ENCODE results near the gene HYAL3. TPM values are rescaled to one million over a fixed set of nuclear protein-coding genes. Genes with fewer than 3 reads are reported as not detected.

HYAL3 gene
- total and polyA plus RNA-seq, 2 of the 13 experiments (the other 11 are each of a cell fraction or from before 2014, with no cell fraction given): 5.5 to 10.4 TPM

DNA sequence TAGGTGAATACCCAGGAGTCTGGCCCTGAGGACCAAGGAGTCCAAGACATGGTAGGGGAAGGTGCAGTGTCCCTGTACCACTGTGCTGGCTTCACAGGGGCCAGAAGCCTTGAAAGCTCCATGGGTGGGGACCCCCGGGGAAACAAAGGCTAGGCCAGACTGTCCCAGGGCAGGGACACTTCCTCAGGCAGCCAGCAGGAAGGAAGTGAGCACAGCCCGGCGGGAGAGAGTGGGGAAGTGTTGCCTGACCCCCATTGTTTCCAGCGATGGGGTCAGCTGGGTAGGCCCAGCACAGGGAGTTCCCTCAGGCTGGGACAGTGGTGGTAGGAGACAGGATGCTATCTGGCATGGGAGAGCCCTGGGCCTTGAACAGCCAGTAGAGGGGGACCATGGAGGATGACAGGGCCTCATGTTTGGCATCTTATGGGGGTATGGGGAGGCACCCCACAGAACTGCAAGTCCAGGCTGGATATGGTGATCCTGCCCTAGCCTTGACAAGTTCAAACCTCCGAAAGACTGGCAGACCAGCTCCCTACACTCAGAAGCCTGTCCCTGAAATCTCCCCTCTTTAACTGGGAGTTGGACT, 24.5 kb upstream of the HYAL3 start (continued):
- TF ChIP-seq PRDM10 (CRISPR knock-in tag; IDR thresholded peaks at IDR 0.05; ENCODE audit: low read depth): 0 out of 2 replicates have a peak, but pooled peaks have one; percentile 6

DNA sequence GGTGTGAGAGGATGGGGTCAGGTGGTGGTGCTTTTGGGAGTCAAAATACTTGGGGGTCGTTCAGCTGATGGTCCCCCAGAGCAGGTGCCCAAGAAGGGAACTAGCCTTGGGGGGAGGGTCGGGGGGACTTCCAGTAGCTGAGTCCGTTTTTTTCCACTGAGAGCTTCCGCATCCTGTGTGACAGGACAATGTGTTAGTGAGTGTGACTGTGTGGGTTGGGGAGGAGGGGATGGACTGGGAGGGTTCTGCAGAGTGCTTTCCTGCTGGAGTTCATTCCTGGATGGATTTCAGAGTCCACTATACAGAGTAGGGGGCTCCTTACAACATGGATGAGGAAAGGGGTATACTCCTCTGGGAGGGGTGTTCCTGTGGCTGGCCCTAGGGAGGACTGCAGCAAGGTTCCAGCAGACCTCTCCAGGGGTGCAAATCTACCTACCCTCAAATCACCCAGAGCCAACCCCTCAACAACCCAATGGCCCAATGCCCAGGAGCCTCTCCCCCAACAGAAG, 23.9 kb upstream of the HYAL3 start:
- DNase-seq (ENCODE audit: low spot score) (no peak), FAIRE-seq (peak; percentile 44), ATAC-seq (no peak)
- H3K36me3 ChIP-seq (replicated peaks in 1 of 2; ENCODE audit: control insufficient read depth in 1 of 2, insufficient read depth in 2 of 2, low read length in 2 of 2): peaks cover 7 to 26% of the 10 kb centered on the region in 2 experiments
- no peak overlapping the region for H2AFZ ChIP-seq (ENCODE audit: low read length)
- POLR2A ChIA-PET: interaction anchor here (0.7 to 13.0 kb wide), 7 partner anchors 13 to 60 kb away, joined by 3 to 222 read pairs (median 11); partner anchors contain the start of genes CYB561D2, HYAL1, HYAL3 and IFRD2
- CTCF ChIA-PET (ENCODE audit: low intra/inter-chr PET ratio, low total read pairs): interaction anchor here (2.3 kb wide), 1 partner anchor 20 kb away, joined by 15 read pairs; the partner anchor contains the start of gene HYAL1
- peak overlapping the region; percentile 100 for H3K27ac ChIP-seq (ENCODE audit: extremely low read length, insufficient read depth, low read length)
- peak overlapping the region; percentile 94 for H3K4me2 ChIP-seq (ENCODE audit: low read depth, low read length)
- BruUV-seq (replicated peaks): no TSS peak
- H3K9me3 ChIP-seq (ENCODE audit: low read length): no peaks in the 10 kb centered on the region
- no peaks in the 10 kb centered on the region for H4K20me1 ChIP-seq (ENCODE audit: insufficient read depth, low read length)
- in situ Hi-C loops (cut with HindIII; ENCODE audit: extremely low pct_ligation_motif_present, low pct_unique_long_range_greater_than_20kb) (loop anchor here (5.0 kb wide), 1 partner anchor 61 kb away; no protein-coding TSS in a partner anchor), intact Hi-C loops (cut with micrococcal nuclease; ENCODE audit: unreplicated experiment) (no loop called here)
- no peaks in the 10 kb centered on the region; a peak in 1 of 5 replicates for H3K27me3 ChIP-seq (ENCODE audit: control insufficient read depth in 1 of 2, insufficient read depth in 2 of 2, low read length in 2 of 2)
- H3K4me1 ChIP-seq (ENCODE audit: insufficient read depth, low read length): peaks cover 71% of the 10 kb centered on the region
- peaks cover 38% of the 10 kb centered on the region for H3K79me2 ChIP-seq (ENCODE audit: insufficient read depth, low read length)
- WGBS (ENCODE audit: low lambda C conversion rate): 56% methylated on average over 4 of the region's 4 CpGs
- peak overlapping the region in 1 of 3 experiments; percentile 91; a peak in 1 of 6 replicates for H3K4me3 ChIP-seq (replicated peaks in 1 of 3; ENCODE audit: insufficient read depth in 1 of 3, low read depth in 2 of 3, low read length in 3 of 3)
- H3K9ac ChIP-seq (ENCODE audit: insufficient read depth, low read depth, low read length): peak overlapping the region; percentile 99
- TF ChIP-seq ZNF383 (CRISPR knock-in tag; IDR thresholded peaks at IDR 0.05; ENCODE audit: borderline replicate concordance): 0 out of 2 replicates have a peak, but pooled peaks have one; percentile 3
- TF ChIP-seq POLR2G (IDR thresholded peaks at IDR 0.05; ENCODE audit: low read depth, low read length): 0 out of 2 replicates have a peak, but pooled peaks have one; percentile 13
- no peak for TF ChIP-seq SYNCRIP (IDR thresholded peaks at IDR 0.05; ENCODE audit: insufficient read depth, low read depth, low read length)
- TF ChIP-seq ZNF792 (CRISPR knock-in tag; IDR thresholded peaks at IDR 0.05): no peak
- TF ChIP-seq ETS1 (CRISPR knock-in tag; IDR thresholded peaks at IDR 0.05): no peak
- peak; percentile 56 for TF ChIP-seq SAP130 (CRISPR knock-in tag; IDR thresholded peaks at IDR 0.05; ENCODE audit: low read depth)
- 0 out of 2 replicates have a peak, but pooled peaks have one; percentile 34 for TF ChIP-seq MED13 (CRISPR knock-in tag; IDR thresholded peaks at IDR 0.05)
- no peak for TF ChIP-seq KLF13 (CRISPR knock-in tag; IDR thresholded peaks at IDR 0.05)
- no peak for TF ChIP-seq ZNF235 (CRISPR knock-in tag; IDR thresholded peaks at IDR 0.05; ENCODE audit: borderline replicate concordance)
- TF ChIP-seq HDAC1 (CRISPR knock-in tag; IDR thresholded peaks at IDR 0.05): 0 out of 2 replicates have a peak, but pooled peaks have one; percentile 10
- 0 out of 2 replicates have a peak, but pooled peaks have one; percentile 17 for TF ChIP-seq MAX (IDR thresholded peaks at IDR 0.05)
- no peak for TF ChIP-seq CBFB (CRISPR knock-in tag; IDR thresholded peaks at IDR 0.05)
- TF ChIP-seq BRD4 (CRISPR knock-in tag; IDR thresholded peaks at IDR 0.05): no peak
- no peak for TF ChIP-seq KDM3A (CRISPR knock-in tag; IDR thresholded peaks at IDR 0.05; ENCODE audit: low read depth)
- TF ChIP-seq AKAP8 (CRISPR knock-in tag; IDR thresholded peaks at IDR 0.05): no peak
- TF ChIP-seq ZNF543 (CRISPR knock-in tag; IDR thresholded peaks at IDR 0.05): 0 out of 2 replicates have a peak, but pooled peaks have one; percentile 10
- no peak for TF ChIP-seq ZNF382 (CRISPR knock-in tag; IDR thresholded peaks at IDR 0.05; ENCODE audit: borderline replicate concordance)
- TF ChIP-seq ZNF678 (CRISPR knock-in tag; IDR thresholded peaks at IDR 0.05): no peak
